Activated gamma-delta T cell (primary cell): ENCODE results near the gene EHD1.

Source experiments
- DNase-seq: peaks from one replicate; lab custom pipeline; 2025; lab: John Stamatoyannopoulos, UW

EHD1 gene

GRCh38 chr11:64909653-64910343 is 31.4 kb upstream of the EHD1 start:
- DNase-seq: no peak

GRCh38 chr11:64908766-64909165 is 30.3 kb upstream of the EHD1 start:
- DNase-seq: no peak

GRCh38 chr11:64906314-64906635 is 27.9 kb upstream of the EHD1 start:
- no peak for DNase-seq

- DNase-seq: no peak
These were observed 27.3 kb upstream of the EHD1 start for GRCh38 chr11:64905516-64906313.

GRCh38 chr11:64903291-64903833 is 24.9 kb upstream of the EHD1 start:
- no peak for DNase-seq

- DNase-seq: no peak
These were observed 23.9 kb upstream of the EHD1 start for GRCh38 chr11:64902102-64902900.

GRCh38 chr11:64900774-64901173 is 22.4 kb upstream of the EHD1 start:
- no peak for DNase-seq

- DNase-seq: no peak
These were observed 21.9 kb upstream of the EHD1 start for GRCh38 chr11:64900263-64900678.

GRCh38 chr11:64898541-64898940 is 20.1 kb upstream of the EHD1 start:
- no peak for DNase-seq

GRCh38 chr11:64898076-64898445 is 19.6 kb upstream of the EHD1 start:
- DNase-seq: no peak

- no peak for DNase-seq
These were observed 19.1 kb upstream of the EHD1 start for GRCh38 chr11:64897381-64898075.

GRCh38 chr11:64896448-64897022 is 18.1 kb upstream of the EHD1 start:
- no peak for DNase-seq

GRCh38 chr11:64894812-64895452 is 16.5 kb upstream of the EHD1 start:
- DNase-seq: no peak

- peak; percentile 49 for DNase-seq
These were observed 15.8 kb upstream of the EHD1 start for GRCh38 chr11:64894070-64894811.

- DNase-seq: no peak
These were observed 15.0 kb upstream of the EHD1 start for GRCh38 chr11:64893194-64894069.

GRCh38 chr11:64892838-64893193 is 14.4 kb upstream of the EHD1 start:
- no peak for DNase-seq

GRCh38 chr11:64892411-64892831 is 14.0 kb upstream of the EHD1 start:
- DNase-seq: no peak

GRCh38 chr11:64891880-64892279 is 13.5 kb upstream of the EHD1 start:
- DNase-seq: no peak

GRCh38 chr11:64891215-64891848 is 12.9 kb upstream of the EHD1 start:
- DNase-seq: no peak
